ENCODE data around the gene SLC4A3.

DNA sequence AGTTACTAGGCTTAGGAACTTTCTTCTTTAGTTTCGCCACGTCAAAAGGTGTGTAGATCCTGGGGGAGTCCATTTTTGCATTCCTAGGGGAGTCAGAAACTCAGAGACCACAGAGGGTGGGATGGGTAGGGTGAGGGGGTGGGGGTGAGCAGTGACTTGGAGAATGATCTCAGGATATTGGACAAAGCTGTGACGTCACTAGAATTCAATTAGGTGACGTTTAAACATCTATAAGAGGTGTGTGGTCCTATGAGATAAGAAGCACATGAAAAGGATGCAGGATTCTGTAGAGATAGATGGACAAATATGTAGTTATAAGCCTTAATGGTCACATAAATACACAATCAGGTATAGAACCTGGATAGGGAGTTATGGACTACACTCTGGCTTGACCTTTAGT, 21.5 kb downstream of the SLC4A3 start:
- TF ChIP-seq, protein P1, sequence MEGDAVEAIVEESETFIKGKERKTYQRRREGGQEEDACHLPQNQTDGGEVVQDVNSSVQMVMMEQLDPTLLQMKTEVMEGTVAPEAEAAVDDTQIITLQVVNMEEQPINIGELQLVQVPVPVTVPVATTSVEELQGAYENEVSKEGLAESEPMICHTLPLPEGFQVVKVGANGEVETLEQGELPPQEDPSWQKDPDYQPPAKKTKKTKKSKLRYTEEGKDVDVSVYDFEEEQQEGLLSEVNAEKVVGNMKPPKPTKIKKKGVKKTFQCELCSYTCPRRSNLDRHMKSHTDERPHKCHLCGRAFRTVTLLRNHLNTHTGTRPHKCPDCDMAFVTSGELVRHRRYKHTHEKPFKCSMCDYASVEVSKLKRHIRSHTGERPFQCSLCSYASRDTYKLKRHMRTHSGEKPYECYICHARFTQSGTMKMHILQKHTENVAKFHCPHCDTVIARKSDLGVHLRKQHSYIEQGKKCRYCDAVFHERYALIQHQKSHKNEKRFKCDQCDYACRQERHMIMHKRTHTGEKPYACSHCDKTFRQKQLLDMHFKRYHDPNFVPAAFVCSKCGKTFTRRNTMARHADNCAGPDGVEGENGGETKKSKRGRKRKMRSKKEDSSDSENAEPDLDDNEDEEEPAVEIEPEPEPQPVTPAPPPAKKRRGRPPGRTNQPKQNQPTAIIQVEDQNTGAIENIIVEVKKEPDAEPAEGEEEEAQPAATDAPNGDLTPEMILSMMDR (conservative IDR thresholded peaks at IDR 0.05): no peak
- no peak for TF ChIP-seq ZFX (IDR thresholded peaks at IDR 0.05)
